NOMO-1 treated with dmso at 0.1 percent for 144 hours (cell line): ENCODE data around the gene ANKRD63.

ENCODE experiments used
- DNase-seq: peaks from one replicate; lab custom pipeline; 2025; ENCODE audit not compliant: unreplicated experiment; lab: John Stamatoyannopoulos, UW

The ANKRD63 gene

GRCh38 chr15:40263024-40263754 is 19.7 kb downstream of the ANKRD63 start:
- no peak for DNase-seq

GRCh38 chr15:40259021-40259420 is 23.8 kb downstream of the ANKRD63 start:
- DNase-seq, result no peak

GRCh38 chr15:40258544-40258943 is 24.3 kb downstream of the ANKRD63 start:
- DNase-seq, result no peak

- DNase-seq, result no peak
These were observed 25.0 kb downstream of the ANKRD63 start for GRCh38 chr15:40257656-40258450.

GRCh38 chr15:40256638-40257235 is 26.1 kb downstream of the ANKRD63 start:
- DNase-seq, result no peak

GRCh38 chr15:40255033-40255432 is 27.8 kb downstream of the ANKRD63 start:
- DNase-seq, result no peak

GRCh38 chr15:40254452-40254851 is 28.4 kb downstream of the ANKRD63 start:
- no peak for DNase-seq

GRCh38 chr15:40253167-40253790 is 29.6 kb downstream of the ANKRD63 start:
- no peak for DNase-seq

GRCh38 chr15:40252438-40253166 is 30.3 kb downstream of the ANKRD63 start:
- no peak for DNase-seq

GRCh38 chr15:40252141-40252437 is 30.8 kb downstream of the ANKRD63 start:
- no peak for DNase-seq

- DNase-seq, result no peak
These were observed 31.3 kb downstream of the ANKRD63 start for GRCh38 chr15:40251486-40252140.

GRCh38 chr15:40250771-40251483 is 31.9 kb downstream of the ANKRD63 start:
- DNase-seq, result no peak

- DNase-seq, result no peak
These were observed 32.6 kb downstream of the ANKRD63 start for GRCh38 chr15:40250304-40250656.

- DNase-seq, result no peak
These were observed 33.2 kb downstream of the ANKRD63 start for GRCh38 chr15:40249477-40250303.

- no peak for DNase-seq
These were observed 34.7 kb downstream of the ANKRD63 start for GRCh38 chr15:40248006-40248783.

GRCh38 chr15:40247406-40247971 is 35.4 kb downstream of the ANKRD63 start:
- DNase-seq, result no peak

GRCh38 chr15:40246496-40247280 is 36.2 kb downstream of the ANKRD63 start:
- no peak for DNase-seq
